Muscle of back (tissue), 11 donors: ENCODE results near the gene PDP2. TPM values are rescaled to one million over a fixed set of nuclear protein-coding genes. Genes with fewer than 3 reads are reported as not detected.

Experiments
- DNase-seq, 3 donors: peaks; one replicate each; pipeline versions ENCODE4 v3.0.0 to v3.0.0-alpha.2; 2013
- polyA plus RNA-seq, 10 donors: library from polyadenylated mRNA; unstranded; fragments of 120-200 nt; gene quantifications; one replicate each; pipeline ENCODE4 v1.2.1, GENCODE V29; 2013; ENCODE audit not compliant: insufficient read length in 10 of 10

Gene PDP2
- polyA plus RNA-seq, 10 donors: 2.1 to 3.8 (median 2.9) TPM

- peak in 2 of 3 donors; percentile 23 to 50 for DNase-seq
These were observed 22.6 kb downstream of the PDP2 start for GRCh38 chr16:66902648-66903543.

GRCh38 chr16:66903544-66904427 lies 23.5 kb downstream of the PDP2 start:
- no peak for DNase-seq

DNA sequence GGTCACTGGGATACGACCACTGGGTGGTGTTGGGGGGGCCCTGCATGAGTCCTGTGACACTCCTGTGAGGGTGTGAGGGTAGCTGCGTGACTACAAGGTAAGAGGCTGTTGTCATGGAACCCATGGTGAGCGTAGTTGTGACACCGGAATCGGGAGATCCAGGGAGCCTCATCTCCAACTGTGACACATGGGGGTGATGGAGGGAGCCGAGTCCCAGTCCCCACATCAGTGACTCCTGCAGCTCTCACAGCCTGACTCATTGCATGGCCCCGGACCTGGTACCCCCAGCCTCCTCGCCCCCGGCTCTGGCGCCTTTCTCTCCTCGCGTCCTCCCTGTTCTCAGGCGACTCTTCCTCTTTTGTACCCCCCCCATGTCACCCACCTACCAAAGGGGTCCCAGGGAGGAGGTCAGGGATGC lies 24.1 kb downstream of the PDP2 start:
- DNase-seq: no peak

DNA sequence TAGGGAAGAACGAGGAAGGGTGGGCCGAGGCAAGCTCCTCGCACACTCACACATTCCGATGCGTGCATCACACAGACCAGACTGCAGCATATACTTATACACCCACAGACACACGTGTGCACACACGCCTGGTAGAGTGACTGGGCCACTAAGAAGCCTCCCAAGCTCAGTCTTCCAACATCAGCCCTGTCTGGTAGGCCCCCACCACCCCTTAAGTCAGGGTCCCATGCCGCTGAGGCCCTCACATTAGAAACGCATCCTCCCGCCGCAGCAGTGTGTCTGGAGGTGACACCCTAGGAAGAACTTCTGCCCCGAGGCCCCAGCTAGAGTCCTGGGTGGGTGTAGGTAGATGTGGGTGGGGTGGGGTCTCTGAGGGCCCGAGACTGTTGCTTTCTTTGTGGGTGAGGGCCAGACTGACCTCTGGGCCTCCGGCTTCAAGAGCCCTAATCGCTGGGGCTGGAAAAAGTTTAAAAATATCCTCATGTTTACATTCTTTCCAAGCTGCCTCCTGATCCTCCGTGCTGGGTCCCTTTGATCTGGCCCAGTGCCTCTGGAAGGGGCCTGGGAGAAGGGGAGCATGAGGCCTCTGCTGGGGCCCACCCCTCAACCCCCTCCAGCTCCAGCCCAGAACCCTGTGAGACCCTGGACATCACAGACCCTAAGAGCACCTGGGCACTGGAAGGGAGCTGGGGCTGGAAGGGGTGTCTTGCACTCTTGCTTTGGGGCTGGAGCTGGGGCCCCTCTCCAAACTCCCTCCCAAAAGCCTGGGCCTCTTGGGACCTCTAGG lies 24.7 kb downstream of the PDP2 start:
- DNase-seq: peak in 1 of 3 donors; percentile 48

- DNase-seq: no peak
These were observed 25.6 kb downstream of the PDP2 start for GRCh38 chr16:66905633-66906539.

GRCh38 chr16:66906916-66907836 lies 26.9 kb downstream of the PDP2 start:
- no peak for DNase-seq

- no peak for DNase-seq
These were observed 27.8 kb downstream of the PDP2 start for GRCh38 chr16:66908116-66908515.

GRCh38 chr16:66908762-66909559 lies 28.6 kb downstream of the PDP2 start:
- DNase-seq: no peak

DNA sequence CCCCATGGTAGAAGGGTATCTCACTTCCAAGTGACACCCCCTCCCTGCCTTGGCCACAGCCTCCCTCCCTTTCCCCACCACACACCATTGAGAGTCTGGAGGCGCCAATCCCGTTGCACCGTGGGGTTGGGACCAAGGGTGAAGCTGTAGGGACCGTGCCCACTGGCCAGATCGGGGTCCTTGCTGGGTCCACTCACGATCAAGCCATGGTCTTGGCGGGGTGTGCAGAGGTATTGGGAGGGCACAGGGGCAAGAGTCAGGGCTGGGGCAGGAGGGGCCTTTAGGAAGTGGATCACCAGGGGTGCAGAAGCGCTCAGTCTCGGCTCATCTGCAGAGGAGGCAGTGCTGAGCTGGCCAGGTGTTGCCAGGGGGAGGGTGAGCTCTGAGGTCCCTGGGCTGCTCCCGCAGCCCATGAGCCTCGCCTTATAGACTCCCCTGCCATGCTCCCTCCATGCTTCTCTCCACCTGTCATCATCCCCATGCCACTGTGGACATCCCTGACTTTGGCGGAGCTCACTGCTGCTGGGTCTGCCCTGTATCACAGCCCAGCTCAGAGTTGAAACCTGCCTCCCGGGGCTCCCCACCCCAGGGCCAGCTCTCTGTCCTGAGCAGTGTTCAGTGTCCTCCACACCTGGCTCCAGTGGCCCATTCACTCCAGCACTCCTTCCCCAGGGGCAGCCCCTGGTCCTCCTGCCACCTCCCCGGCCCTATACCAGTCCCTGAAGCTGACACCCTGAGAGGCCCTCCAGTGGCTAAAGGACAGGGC lies 30.0 kb downstream of the PDP2 start:
- no peak for DNase-seq

- no peak for DNase-seq
These were observed 30.8 kb downstream of the PDP2 start for GRCh38 chr16:66911112-66911511.

DNA sequence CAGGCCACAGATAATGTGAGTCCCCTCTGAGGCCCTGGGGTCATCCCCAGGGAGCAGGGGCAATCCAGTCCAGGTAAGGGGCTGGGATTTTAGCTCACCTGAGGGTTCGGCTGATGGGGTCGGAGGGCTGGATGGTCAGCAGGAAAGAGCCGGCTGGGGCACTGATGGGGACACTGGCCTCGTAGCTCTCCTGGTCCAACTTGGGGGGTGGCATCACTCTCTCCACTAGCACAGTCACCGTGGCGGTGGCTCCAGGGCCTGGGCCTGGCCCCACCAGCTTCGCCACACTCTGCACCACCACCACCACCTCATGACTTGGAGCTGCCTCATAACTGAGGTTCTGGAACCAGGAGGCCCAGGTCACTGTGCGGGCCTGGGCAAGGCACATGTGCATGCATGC lies 31.5 kb downstream of the PDP2 start:
- no peak for DNase-seq

- DNase-seq: no peak
These were observed 32.8 kb downstream of the PDP2 start for GRCh38 chr16:66913081-66913480.

DNA sequence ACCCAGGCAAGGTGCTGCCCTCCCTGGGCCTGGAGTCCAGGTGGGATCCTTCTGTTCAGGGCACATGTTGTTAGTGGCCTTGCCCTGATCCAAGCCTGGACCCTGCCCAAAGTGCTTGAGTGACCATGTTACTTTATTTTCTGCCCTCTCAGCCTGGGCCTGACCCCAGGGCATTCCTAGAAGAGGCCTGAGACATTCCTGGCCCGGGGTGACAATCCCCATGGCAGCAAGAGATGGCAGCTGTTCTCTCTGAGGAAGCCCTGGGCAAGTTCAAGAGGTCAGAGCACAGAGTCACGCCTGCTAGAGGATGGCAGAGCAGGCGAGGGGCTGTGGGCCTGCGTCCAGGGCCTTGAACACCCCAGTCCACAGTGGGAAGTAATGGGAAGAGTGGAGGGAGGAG lies 33.4 kb downstream of the PDP2 start:
- DNase-seq: no peak

DNA sequence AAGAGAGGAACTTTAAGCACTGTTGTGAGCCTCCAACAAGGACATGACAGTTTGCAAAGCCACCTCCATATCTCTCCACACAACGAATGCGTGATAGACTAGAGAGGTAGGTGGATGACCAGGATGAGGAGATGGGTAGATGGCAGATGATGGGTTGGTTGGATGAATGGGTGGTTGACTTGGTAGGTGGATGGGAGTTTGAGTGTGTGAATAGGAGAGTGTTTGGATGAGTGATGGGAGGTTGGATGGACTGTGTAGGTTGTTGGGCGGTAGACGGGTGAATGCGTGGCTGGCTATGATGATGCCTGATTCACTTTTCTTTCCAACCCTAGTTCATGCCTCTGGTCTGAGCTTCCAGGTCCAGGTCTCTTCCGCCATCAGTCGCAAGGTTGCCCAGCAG lies 34.2 kb downstream of the PDP2 start:
- no peak for DNase-seq

GRCh38 chr16:66915041-66915440 lies 34.7 kb downstream of the PDP2 start:
- no peak for DNase-seq

GRCh38 chr16:66916518-66916917 lies 36.2 kb downstream of the PDP2 start:
- DNase-seq: no peak

GRCh38 chr16:66917741-66918140 lies 37.4 kb downstream of the PDP2 start:
- DNase-seq: no peak

- DNase-seq: no peak
These were observed 38.0 kb downstream of the PDP2 start for GRCh38 chr16:66918355-66918754.
